ENCODE data around the gene C22orf15. TPM values are rescaled to one million over a fixed set of nuclear protein-coding genes. Genes with fewer than 3 reads are reported as not detected.

The C22orf15 gene
- total RNA-seq, 1 experiment from 2014 or later = 2.7 TPM

- no peaks in the 10 kb centered on the region for H3K27me3 Mint-ChIP-seq (ENCODE audit: low read depth)
- no peaks in the 10 kb centered on the region for H3K9me3 Mint-ChIP-seq
- H3K27ac Mint-ChIP-seq = peak overlapping the region; percentile 84
- H3K4me3 Mint-ChIP-seq = peak overlapping the region; percentile 80
- CTCF ChIA-PET = interaction anchor here (0.7 to 2.2 kb wide), 5 partner anchors 12 to 160 kb away, joined by 3 to 8 read pairs (median 4); partner anchors contain the start of genes C22orf15 and SLC2A11
- ATAC-seq (peak; percentile 25), DNase-seq (ENCODE audit: low spot score) (peak; percentile 51)
- H3K4me1 Mint-ChIP-seq = peaks cover 23% of the 10 kb centered on the region
- POLR2A ChIA-PET = interaction anchor here (0.7 to 1.4 kb wide), 3 partner anchors 35 to 305 kb away, joined by 3 to 5 read pairs (median 4); partner anchors contain the start of gene SLC2A11
- no peaks in the 10 kb centered on the region for H3K36me3 Mint-ChIP-seq
- TF ChIP-seq PREB (CRISPR knock-in tag; IDR thresholded peaks at IDR 0.05; ENCODE audit: borderline replicate concordance) (no peak), ERG (CRISPR knock-in tag; IDR thresholded peaks at IDR 0.05) (no peak), USF1 (CRISPR knock-in tag; IDR thresholded peaks at IDR 0.05) (no peak), NFE2L1 (CRISPR knock-in tag; IDR thresholded peaks at IDR 0.05) (no peak), CREB1 (CRISPR knock-in tag; IDR thresholded peaks at IDR 0.05) (0 out of 2 replicates have a peak, but pooled peaks have one; percentile 6), ATF3 (CRISPR knock-in tag; conservative IDR thresholded peaks at IDR 0.05) (no peak), STAT6 (CRISPR knock-in tag; conservative IDR thresholded peaks at IDR 0.05; ENCODE audit: low read depth) (no peak), USF2 (CRISPR knock-in tag; IDR thresholded peaks at IDR 0.05) (peak; percentile 27; the same call in 1 of the 2 replicates), JAZF1 (CRISPR knock-in tag; IDR thresholded peaks at IDR 0.05) (no peak), HMGA2 (CRISPR knock-in tag; IDR thresholded peaks at IDR 0.05) (no peak), E2F4 (CRISPR knock-in tag; IDR thresholded peaks at IDR 0.05; ENCODE audit: borderline replicate concordance, low read depth) (no peak), RORB (CRISPR knock-in tag; IDR thresholded peaks at IDR 0.05) (no peak), ETV6 (CRISPR knock-in tag; IDR thresholded peaks at IDR 0.05) (peak; percentile 29; the same call in 1 of the 2 replicates), AFF4 (CRISPR knock-in tag; IDR thresholded peaks at IDR 0.05; ENCODE audit: borderline replicate concordance) (no peak), HMGXB4 (CRISPR knock-in tag; IDR thresholded peaks at IDR 0.05) (no peak), JUN (CRISPR knock-in tag; IDR thresholded peaks at IDR 0.05) (no peak), KAT7 (CRISPR knock-in tag; IDR thresholded peaks at IDR 0.05; ENCODE audit: borderline replicate concordance) (0 out of 2 replicates have a peak, but pooled peaks have one; percentile 30), ATF2 (CRISPR knock-in tag; IDR thresholded peaks at IDR 0.05; ENCODE audit: borderline replicate concordance, low read depth) (no peak)
Observed at GRCh38 chr22:23751441-23751996, 11.3 kb upstream of the C22orf15 start.
